ENCODE measurements around the gene FEZ2. TPM values are rescaled to one million over a fixed set of nuclear protein-coding genes. Genes with fewer than 3 reads are reported as not detected.

FEZ2 gene
- total and polyA plus RNA-seq, 10 of the 15 experiments (the other 5 are each of a cell fraction or from before 2014, with no cell fraction given) = 3.0 to 15.4 (median 6.6) TPM

GRCh38 chr2:36568516-36569246 lies 29.3 kb downstream of the FEZ2 start:
- H3K4me2 ChIP-seq (ENCODE audit: control insufficient read depth, insufficient read depth) = no peak overlapping the region
- ChIA-PET SMC1A (ENCODE audit: uncharacterized antibody, unreplicated experiment) (interaction anchor here (0.8 to 1.5 kb wide), 4 partner anchors 10 to 96 kb away, joined by 3 to 4 read pairs (median 3); no protein-coding TSS in a partner anchor), CTCF (interaction anchor here (0.6 to 1.3 kb wide), 6 partner anchors 9 to 192 kb away, joined by 3 to 4 read pairs (median 3); no protein-coding TSS in a partner anchor), POLR2A (interaction anchor here (0.5 kb wide), 1 partner anchor 553 kb away, joined by 5 read pairs; no protein-coding TSS in a partner anchor), RAD21 (ENCODE audit: unreplicated experiment) (no interaction called here)
- no peaks in the 10 kb centered on the region for H4K20me1 ChIP-seq (ENCODE audit: control insufficient read depth, insufficient read depth)
- FAIRE-seq (no peak), DNase-seq (ENCODE audit: low read depth, low spot score) (no peak), ATAC-seq (no peak)
- 70% methylated on average over 6 of the region's 6 CpGs for WGBS (ENCODE audit: insufficient coverage, insufficient replicate concordance, low lambda C conversion rate, missing lambda C conversion rate)
- no peaks in the 10 kb centered on the region; a peak in 2 of 4 replicates for H3K36me3 ChIP-seq (ENCODE audit: control insufficient read depth in 2 of 2, insufficient read depth in 2 of 2, low read length in 1 of 2)
- H3K4me3 ChIP-seq = no peak overlapping the region
- H3K79me2 ChIP-seq (ENCODE audit: control insufficient read depth, insufficient read depth, low read length) = no peaks in the 10 kb centered on the region; the same call in 1 of the 2 replicates
- H3K27me3 ChIP-seq (replicated peaks in 1 of 2; ENCODE audit: control insufficient read depth in 2 of 2, insufficient read depth in 2 of 2, low read length in 1 of 2) = no peaks in the 10 kb centered on the region
- H2AFZ ChIP-seq (ENCODE audit: control insufficient read depth, low read depth, low read length) = no peak overlapping the region
- intact Hi-C loops (cut with micrococcal nuclease; ENCODE audit: unreplicated experiment) = no loop called here
- no peak overlapping the region for H3K9ac ChIP-seq (ENCODE audit: control insufficient read depth, insufficient read depth, low read length)
- in situ Hi-C loops (cut with MboI) = no loop called here
- H3K27ac ChIP-seq (ENCODE audit: control insufficient read depth, insufficient read depth) = no peak overlapping the region
- TF ChIP-seq MTA2 (IDR thresholded peaks at IDR 0.05; ENCODE audit: low read depth) (no peak), BCLAF1 (IDR thresholded peaks at IDR 0.05) (no peak), RFX5 (IDR thresholded peaks at IDR 0.05; ENCODE audit: low read depth, low read length) (no peak), HSF1 (IDR thresholded peaks at IDR 0.05; ENCODE audit: low read depth, low read length) (no peak), BHLHE40 (IDR thresholded peaks at IDR 0.05; ENCODE audit: borderline replicate concordance in 1 of 2, low read depth in 2 of 2, low read length in 1 of 2) (no peak), SRF (IDR thresholded peaks at IDR 0.05; ENCODE audit: low read depth in 2 of 2, low read length in 2 of 2) (no peak), SREBF2 (IDR thresholded peaks at IDR 0.05; ENCODE audit: low read length) (no peak), SIX5 (IDR thresholded peaks at IDR 0.05; ENCODE audit: low read depth, low read length, severe bottlenecking) (no peak), CTCF (IDR thresholded peaks at IDR 0.05 in 2 of 3, conservative IDR thresholded peaks at IDR 0.05 in 1 of 3; ENCODE audit: control insufficient read depth in 2 of 3, extremely low read depth in 1 of 3, insufficient read depth in 1 of 3, low read depth in 3 of 3, low read length in 3 of 3) (no peak), SUPT20H (IDR thresholded peaks at IDR 0.05; ENCODE audit: borderline replicate concordance, control insufficient read depth, low read depth, low read length) (no peak), ZNF24 (IDR thresholded peaks at IDR 0.05) (no peak)
- BruUV-seq (replicated peaks) = no TSS peak
- H3K4me1 ChIP-seq (ENCODE audit: control insufficient read depth, insufficient read depth, low read length) = no peaks in the 10 kb centered on the region
- no peaks in the 10 kb centered on the region for H3K9me3 ChIP-seq (replicated peaks; ENCODE audit: control insufficient read depth, insufficient read depth, low read length)

Measured in GM12878 (cell line).